H1 (cell line): ENCODE data around the gene RPN2. TPM values are rescaled to one million over a fixed set of nuclear protein-coding genes. Genes with fewer than 3 reads are reported as not detected.

Experiments used
- CTCF ChIA-PET: fragments of 300-600 bp; sonication (Branson Sonifier 250); formaldehyde crosslinking; loops from one replicate; lab custom pipeline; 2021; ENCODE audit not compliant: partially characterized antibody; lab: Charles Lee
- POLR2A ChIA-PET: fragments of 300-600 bp; sonication (Branson Sonifier 250); formaldehyde crosslinking; loops from one replicate; lab custom pipeline; 2021; ENCODE audit warnings: inconsistent platforms; ENCODE audit not compliant: partially characterized antibody; lab: Charles Lee
- DNase-seq, 2 experiments: peaks; one replicate each; pipeline versions ENCODE4 v3.0.0 to v3.0.0-alpha.2; 2010 to 2022; ENCODE audit warnings: low spot score in 2 of 2, low read depth in 1 of 2, mixed read lengths in 1 of 2
- FAIRE-seq: peaks from 2 replicates; lab custom pipeline; 2011; peaks lifted over from hg19 to GRCh38; lab: Jason Lieb, UNC
- H2AFZ ChIP-seq: 2 replicates; pipeline ENCODE4 v1.8.1; 2012; ENCODE audit warnings: low read length, inconsistent platforms
- H2AK5ac ChIP-seq: 2 replicates; pipeline ENCODE4 v1.6.1; 2013; ENCODE audit warnings: low read depth, low read length
- H2BK120ac ChIP-seq: replicated peaks from 2 replicates; pipeline ENCODE3; 2013; ENCODE audit warnings: low read depth, low read length, inconsistent platforms
- H2BK12ac ChIP-seq: 2 replicates; pipeline ENCODE4 v1.6.1; 2013; ENCODE audit warnings: low read depth, low read length
- H2BK15ac ChIP-seq: 2 replicates; pipeline ENCODE4 v1.6.1; 2013; ENCODE audit warnings: low read length
- H2BK20ac ChIP-seq: 2 replicates; pipeline ENCODE4 v1.6.1; 2013; ENCODE audit warnings: low read length
- H2BK5ac ChIP-seq: 2 replicates; pipeline ENCODE4 v1.6.1; 2013; ENCODE audit warnings: low read depth, low read length
- H3K14ac ChIP-seq: 2 replicates; pipeline ENCODE4 v1.6.1; 2013; ENCODE audit warnings: inconsistent platforms; ENCODE audit not compliant: insufficient read length
- H3K18ac ChIP-seq: 2 replicates; pipeline ENCODE4 v1.6.1; 2013; ENCODE audit warnings: low read length; ENCODE audit errors: extremely low read depth
- H3K23ac ChIP-seq: 2 replicates; pipeline ENCODE4 v1.6.1; 2013; ENCODE audit warnings: inconsistent platforms; ENCODE audit not compliant: insufficient read length
- H3K23me2 ChIP-seq: 2 replicates; pipeline ENCODE4 v1.6.1; 2013; ENCODE audit warnings: low read depth, low read length
- H3K27ac ChIP-seq: 2 replicates; pipeline ENCODE4 v1.6.1; 2011; ENCODE audit warnings: low read depth, low read length, inconsistent platforms
- H3K27me3 ChIP-seq, 4 experiments: replicated peaks in 1 of 4; 1 replicate in 1 of 4; 2 replicates in 3 of 4; pipeline versions ENCODE4 v1.6.1 to v1.8.1; 2011 to 2013; ENCODE audit warnings: low read length in 3 of 4, mild to moderate bottlenecking in 3 of 4, inconsistent platforms in 2 of 4, mixed read lengths in 2 of 4, moderate library complexity in 1 of 4; ENCODE audit not compliant: control insufficient read depth in 3 of 4, insufficient read depth in 3 of 4; ENCODE audit errors: extremely low read depth in 1 of 4
- H3K36me3 ChIP-seq, 4 experiments: 2 replicates each; pipeline versions ENCODE4 v1.6.1 to v1.8.1; 2011 to 2013; ENCODE audit warnings: mild to moderate bottlenecking in 4 of 4, low read length in 3 of 4, moderate library complexity in 2 of 4, control low read depth in 1 of 4, inconsistent platforms in 1 of 4; ENCODE audit not compliant: insufficient read depth in 4 of 4, control insufficient read depth in 2 of 4
- H3K4ac ChIP-seq: replicated peaks from 2 replicates; pipeline ENCODE3; 2013; ENCODE audit warnings: low read length, low read depth, mixed read lengths, inconsistent platforms; ENCODE audit not compliant: insufficient read length
- H3K4me1 ChIP-seq, 4 experiments: replicated peaks in 1 of 4; 1 replicate in 1 of 4; 2 replicates in 3 of 4; pipeline versions ENCODE4 v1.6.1 to v1.8.1; 2011 to 2013; ENCODE audit warnings: low read length in 3 of 4, inconsistent platforms in 2 of 4, mixed read lengths in 1 of 4; ENCODE audit not compliant: insufficient read depth in 4 of 4, control insufficient read depth in 3 of 4
- H3K4me2 ChIP-seq, 2 experiments: 2 replicates each; pipeline versions ENCODE4 v1.6.1 to v1.8.1; 2011 to 2013; ENCODE audit warnings: low read depth in 2 of 2, low read length in 2 of 2, control low read depth in 1 of 2, inconsistent platforms in 1 of 2, mild to moderate bottlenecking in 1 of 2; ENCODE audit not compliant: insufficient read depth in 1 of 2
- H3K4me3 ChIP-seq, 4 experiments: fragments of 200-600, 300-600 bp in 1 of 4; sonication (generic), shearing (Covaris generic), sonication (Bioruptor Twin) in 1 of 4; 2 replicates each; pipeline versions ENCODE4 v1.5.1 to v1.8.1; 2011 to 2016; ENCODE audit warnings: low read length in 4 of 4, low read depth in 3 of 4, control low read depth in 2 of 4, inconsistent platforms in 2 of 4, mild to moderate bottlenecking in 2 of 4, mixed read lengths in 1 of 4, moderate library complexity in 1 of 4; ENCODE audit not compliant: insufficient read depth in 2 of 4; ENCODE audit errors: extremely low read depth in 1 of 4
- H3K56ac ChIP-seq: replicated peaks from 2 replicates; pipeline ENCODE3; 2013; ENCODE audit warnings: low read depth, mild to moderate bottlenecking, mixed read lengths, low read length, inconsistent platforms; ENCODE audit not compliant: insufficient read length
- H3K79me1 ChIP-seq: 2 replicates; pipeline ENCODE4 v1.6.1; 2013; ENCODE audit warnings: low read depth, low read length, control low read depth
- H3K79me2 ChIP-seq, 2 experiments: 2 replicates each; pipeline versions ENCODE4 v1.6.1 to v1.8.1; 2012 to 2013; ENCODE audit warnings: low read length in 2 of 2, mild to moderate bottlenecking in 2 of 2, inconsistent platforms in 1 of 2; ENCODE audit not compliant: insufficient read depth in 2 of 2, control insufficient read depth in 1 of 2
- H3K9ac ChIP-seq, 4 experiments: replicated peaks in 1 of 4; 1 replicate in 1 of 4; 2 replicates in 3 of 4; pipeline versions ENCODE4 v1.6.1 to v1.8.1; 2011 to 2013; ENCODE audit warnings: low read depth in 3 of 4, low read length in 3 of 4, control low read depth in 2 of 4, mild to moderate bottlenecking in 2 of 4, moderate library complexity in 2 of 4, inconsistent platforms in 1 of 4; ENCODE audit errors: extremely low read depth in 1 of 4
- H3K9me3 ChIP-seq, 2 experiments: 2 replicates each; pipeline versions ENCODE4 v1.6.1 to v1.8.1; 2012 to 2013; ENCODE audit warnings: mild to moderate bottlenecking in 2 of 2, moderate library complexity in 2 of 2, control low read depth in 1 of 2, inconsistent platforms in 1 of 2, low read depth in 1 of 2, low read length in 1 of 2, mixed read lengths in 1 of 2; ENCODE audit not compliant: insufficient read depth in 2 of 2
- H4K20me1 ChIP-seq, 2 experiments: replicated peaks in 1 of 2; 2 replicates each; pipeline versions ENCODE3 to v1.8.1; 2011 to 2013; ENCODE audit warnings: inconsistent platforms in 2 of 2, low read length in 2 of 2, mild to moderate bottlenecking in 1 of 2; ENCODE audit not compliant: insufficient read depth in 2 of 2, control insufficient read depth in 1 of 2
- H4K5ac ChIP-seq: 2 replicates; pipeline ENCODE4 v1.6.1; 2013; ENCODE audit warnings: low read length, low read depth, mixed read lengths, inconsistent platforms; ENCODE audit not compliant: insufficient read length
- H4K8ac ChIP-seq: 2 replicates; pipeline ENCODE4 v1.8.0; 2013; ENCODE audit warnings: mild to moderate bottlenecking, moderate library complexity, low read length, inconsistent platforms; ENCODE audit not compliant: insufficient read depth; ENCODE audit errors: extremely low read depth
- H4K91ac ChIP-seq: replicated peaks from 2 replicates; pipeline ENCODE3; 2013; ENCODE audit warnings: low read length, mixed read lengths, inconsistent platforms; ENCODE audit not compliant: insufficient read length
- WGBS, 2 experiments: shearing (Covaris generic) in 1 of 2; methylation state at CpG; one replicate each; pipeline versions ENCODE4 v1.1.6 to v1.1.7; 2013 to 2015; ENCODE audit warnings: low lambda C conversion rate in 2 of 2, mixed read lengths in 2 of 2, inconsistent platforms in 1 of 2, low coverage in 1 of 2, missing lambda C conversion rate in 1 of 2; ENCODE audit not compliant: insufficient replicate concordance in 2 of 2, insufficient coverage in 1 of 2, insufficient read length in 1 of 2; ENCODE audit errors: extremely low coverage in 1 of 2, missing lambda C conversion rate in 1 of 2; 5-methylcytosine and 5-hydroxymethylcytosine counted together
- polyA plus RNA-seq, 7 experiments: library from polyadenylated mRNA; depleted of rRNA in 3 of 7; stranded (reverse) in 5 of 7; unstranded in 2 of 7; fragments of >200 nt in 5 of 7; fragments of 200-250 nt in 2 of 7; gene quantifications; 1 replicate in 5 of 7; 2 replicates in 1 of 7; 4 replicates in 1 of 7; pipeline versions ENCODE4 v1.2.1 to v1.2.3, GENCODE V29; 2011 to 2013; ENCODE audit warnings: missing spikeins in 2 of 7, mixed read lengths in 2 of 7
- total RNA-seq: library from RNA; stranded (reverse); fragmentation: NEBNext Ultra II Directional; extraction: Animal tissue kit (Norgen Biotek cat#: 25700); gene quantifications from 2 replicates; pipeline ENCODE4 v1.2.1, GENCODE V29; 2021

The RPN2 gene
- total and polyA plus RNA-seq, 2 of the 8 experiments (the other 6 are each of a cell fraction or from before 2014, with no cell fraction given): 236 to 379 TPM

- H3K36me3 ChIP-seq: no peaks in the 10 kb centered on the region
- no peak overlapping the region for H4K91ac ChIP-seq
- no peak overlapping the region for H4K5ac ChIP-seq
- FAIRE-seq (peak; percentile 42), DNase-seq (no peak)
- H3K23ac ChIP-seq: no peak overlapping the region
- no peak overlapping the region for H3K56ac ChIP-seq
- no peak overlapping the region for H2BK15ac ChIP-seq
- H2BK12ac ChIP-seq: no peak overlapping the region
- H4K20me1 ChIP-seq: no peaks in the 10 kb centered on the region
- POLR2A ChIA-PET: interaction anchor here (1.2 kb wide), 2 partner anchors 66 to 228 kb away, joined by 3 to 4 read pairs; no protein-coding TSS in a partner anchor
- H3K4ac ChIP-seq: no peak overlapping the region
- WGBS, 2 experiments: 79% methylated on average over 6 of the region's 6 CpGs; no CpG with 5 or more reads in 1 of the 2 experiments
- H3K9me3 ChIP-seq: no peaks in the 10 kb centered on the region
- peaks cover 0 to 16% (median 0%) of the 10 kb centered on the region in 4 experiments; a peak in 3 of 7 replicates for H3K4me1 ChIP-seq
- no peak overlapping the region for H3K9ac ChIP-seq
- H3K27ac ChIP-seq: no peak overlapping the region
- CTCF ChIA-PET: interaction anchor here (0.7 to 8.2 kb wide), 16 partner anchors 9 to 251 kb away, joined by 3 to 91 read pairs (median 4); no protein-coding TSS in a partner anchor
- H3K23me2 ChIP-seq: no peaks in the 10 kb centered on the region
- H2BK20ac ChIP-seq: no peak overlapping the region
- no peak overlapping the region for H2AK5ac ChIP-seq
- H3K27me3 ChIP-seq: 0 out of 7 replicates have a peak, but pooled peaks cover 0 to 4% (median 0%) of the 10 kb centered on the region in 4 experiments
- H2BK120ac ChIP-seq: no peak overlapping the region
- no peak overlapping the region for H4K8ac ChIP-seq
- no peak overlapping the region for H3K4me3 ChIP-seq
- no peak overlapping the region for H2BK5ac ChIP-seq
- H3K14ac ChIP-seq: no peak overlapping the region
- H3K79me2 ChIP-seq: no peaks in the 10 kb centered on the region
- H3K79me1 ChIP-seq: no peaks in the 10 kb centered on the region
- no peak overlapping the region for H3K18ac ChIP-seq
- H2AFZ ChIP-seq: peak overlapping the region; percentile 76
- H3K4me2 ChIP-seq: no peak overlapping the region
Measured at GRCh38 chr20:37282556-37282955, 103.4 kb downstream of the RPN2 start.
